ENCODE data around the gene GGTA1.

Gene GGTA1

DNA sequence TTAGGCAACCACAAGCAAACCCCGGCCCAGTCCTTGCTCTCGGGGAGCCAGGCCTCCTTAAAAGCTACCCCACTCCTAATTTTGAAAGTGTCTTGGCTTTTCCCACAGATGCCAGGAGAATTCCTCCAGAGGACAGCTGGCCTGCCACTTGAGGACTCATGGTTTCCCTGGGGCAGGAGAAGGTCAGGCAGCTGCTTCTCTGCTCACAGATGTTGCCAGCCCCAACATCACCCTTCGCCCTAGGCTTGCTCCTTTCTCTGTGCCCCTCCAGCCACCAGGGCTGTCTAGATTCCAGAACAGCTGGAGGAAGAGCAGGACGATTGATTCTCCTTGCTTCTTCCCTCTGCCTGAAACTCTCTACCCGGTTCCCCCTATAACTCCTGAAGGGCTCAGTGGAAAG, 8.5 kb downstream of the GGTA1 start:
- no peak for DNase-seq (ENCODE audit: low spot score)
- TF ChIP-seq, protein P1, sequence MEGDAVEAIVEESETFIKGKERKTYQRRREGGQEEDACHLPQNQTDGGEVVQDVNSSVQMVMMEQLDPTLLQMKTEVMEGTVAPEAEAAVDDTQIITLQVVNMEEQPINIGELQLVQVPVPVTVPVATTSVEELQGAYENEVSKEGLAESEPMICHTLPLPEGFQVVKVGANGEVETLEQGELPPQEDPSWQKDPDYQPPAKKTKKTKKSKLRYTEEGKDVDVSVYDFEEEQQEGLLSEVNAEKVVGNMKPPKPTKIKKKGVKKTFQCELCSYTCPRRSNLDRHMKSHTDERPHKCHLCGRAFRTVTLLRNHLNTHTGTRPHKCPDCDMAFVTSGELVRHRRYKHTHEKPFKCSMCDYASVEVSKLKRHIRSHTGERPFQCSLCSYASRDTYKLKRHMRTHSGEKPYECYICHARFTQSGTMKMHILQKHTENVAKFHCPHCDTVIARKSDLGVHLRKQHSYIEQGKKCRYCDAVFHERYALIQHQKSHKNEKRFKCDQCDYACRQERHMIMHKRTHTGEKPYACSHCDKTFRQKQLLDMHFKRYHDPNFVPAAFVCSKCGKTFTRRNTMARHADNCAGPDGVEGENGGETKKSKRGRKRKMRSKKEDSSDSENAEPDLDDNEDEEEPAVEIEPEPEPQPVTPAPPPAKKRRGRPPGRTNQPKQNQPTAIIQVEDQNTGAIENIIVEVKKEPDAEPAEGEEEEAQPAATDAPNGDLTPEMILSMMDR (conservative IDR thresholded peaks at IDR 0.05; ENCODE audit: low read depth): no peak
- POLR2A ChIA-PET (ENCODE audit: low non-redundant PET): no interaction called here
- H3K27ac ChIP-seq: no peak overlapping the region
- CTCF ChIA-PET: interaction anchor here (0.6 to 0.8 kb wide), 2 partner anchors 14 to 79 kb away, joined by 4 to 5 read pairs; no protein-coding TSS in a partner anchor

DNA sequence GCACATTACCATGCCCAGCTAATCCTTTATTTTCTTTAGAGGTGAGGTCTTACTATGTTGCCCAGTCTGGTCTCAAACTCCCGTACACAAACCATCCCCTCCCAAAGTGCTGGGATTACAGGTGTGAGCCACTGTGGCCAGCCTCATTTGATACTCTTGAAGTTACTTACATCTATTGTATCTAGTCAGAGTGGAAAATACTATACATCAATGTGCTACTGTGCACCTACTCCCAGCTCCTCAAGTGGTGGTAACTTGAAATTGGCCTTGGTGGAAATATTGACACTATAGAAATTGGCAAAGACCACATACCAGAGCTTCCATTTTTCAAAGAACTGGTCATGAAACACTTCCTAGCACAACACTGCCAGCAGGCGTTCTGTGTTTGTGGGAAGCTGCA, 10.3 kb downstream of the GGTA1 start:
- ChIA-PET POLR2A (ENCODE audit: low non-redundant PET) (no interaction called here), CTCF (interaction anchor here (1.5 kb wide), 1 partner anchor 8 kb away, joined by 6 read pairs; no protein-coding TSS in a partner anchor)
- no peak for DNase-seq (ENCODE audit: low spot score)
- TF ChIP-seq, protein P1 (conservative IDR thresholded peaks at IDR 0.05; ENCODE audit: low read depth): no peak
- H3K27ac ChIP-seq: no peak overlapping the region

DNA sequence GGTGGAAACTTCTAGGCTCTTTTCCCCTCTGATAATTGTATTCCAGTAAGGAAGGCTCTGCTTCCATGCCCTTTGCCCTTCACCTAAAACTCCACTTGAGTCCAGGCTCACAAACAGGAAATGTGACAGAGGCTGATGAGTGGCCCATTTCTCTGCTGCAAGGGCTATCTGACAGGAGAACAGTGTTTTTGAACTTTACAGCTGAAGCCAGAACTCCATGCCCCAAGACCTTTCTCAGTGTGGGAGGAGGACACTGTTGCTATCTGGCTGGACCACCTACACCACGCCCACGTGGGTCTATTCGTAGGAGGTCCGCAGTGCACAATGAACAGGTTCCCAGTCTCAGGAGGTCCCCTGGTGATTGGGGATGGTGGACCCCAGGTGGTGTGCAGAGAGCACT, 13.6 kb downstream of the GGTA1 start:
- ChIA-PET CTCF (no interaction called here), POLR2A (ENCODE audit: low non-redundant PET) (no interaction called here)
- H3K27ac ChIP-seq: no peak overlapping the region
- DNase-seq (ENCODE audit: low spot score): no peak
- TF ChIP-seq, protein P1 (conservative IDR thresholded peaks at IDR 0.05; ENCODE audit: low read depth): no peak

DNA sequence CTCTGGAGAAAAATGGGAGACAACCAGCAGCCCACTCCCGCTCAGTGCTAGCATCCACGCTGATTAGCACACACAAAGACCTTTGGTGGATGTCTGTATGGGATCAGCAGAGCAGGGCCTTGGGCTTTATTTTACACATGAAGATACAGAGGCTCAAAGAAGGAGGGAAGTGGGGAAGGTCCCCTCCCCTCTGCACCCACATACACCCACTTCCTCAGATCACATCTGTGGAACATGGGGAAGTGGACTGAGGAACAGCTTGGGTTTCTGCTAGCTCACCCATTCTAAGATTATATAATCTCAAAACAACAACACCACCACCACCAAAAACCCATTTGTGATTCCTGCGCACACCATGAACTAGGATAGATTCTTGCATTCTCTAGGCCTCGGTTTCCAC, 14.0 kb downstream of the GGTA1 start:
- ChIA-PET CTCF (no interaction called here), POLR2A (ENCODE audit: low non-redundant PET) (no interaction called here)
- no peak for DNase-seq (ENCODE audit: low spot score)
- TF ChIP-seq, protein P1 (conservative IDR thresholded peaks at IDR 0.05; ENCODE audit: low read depth): no peak
- H3K27ac ChIP-seq: no peak overlapping the region

DNA sequence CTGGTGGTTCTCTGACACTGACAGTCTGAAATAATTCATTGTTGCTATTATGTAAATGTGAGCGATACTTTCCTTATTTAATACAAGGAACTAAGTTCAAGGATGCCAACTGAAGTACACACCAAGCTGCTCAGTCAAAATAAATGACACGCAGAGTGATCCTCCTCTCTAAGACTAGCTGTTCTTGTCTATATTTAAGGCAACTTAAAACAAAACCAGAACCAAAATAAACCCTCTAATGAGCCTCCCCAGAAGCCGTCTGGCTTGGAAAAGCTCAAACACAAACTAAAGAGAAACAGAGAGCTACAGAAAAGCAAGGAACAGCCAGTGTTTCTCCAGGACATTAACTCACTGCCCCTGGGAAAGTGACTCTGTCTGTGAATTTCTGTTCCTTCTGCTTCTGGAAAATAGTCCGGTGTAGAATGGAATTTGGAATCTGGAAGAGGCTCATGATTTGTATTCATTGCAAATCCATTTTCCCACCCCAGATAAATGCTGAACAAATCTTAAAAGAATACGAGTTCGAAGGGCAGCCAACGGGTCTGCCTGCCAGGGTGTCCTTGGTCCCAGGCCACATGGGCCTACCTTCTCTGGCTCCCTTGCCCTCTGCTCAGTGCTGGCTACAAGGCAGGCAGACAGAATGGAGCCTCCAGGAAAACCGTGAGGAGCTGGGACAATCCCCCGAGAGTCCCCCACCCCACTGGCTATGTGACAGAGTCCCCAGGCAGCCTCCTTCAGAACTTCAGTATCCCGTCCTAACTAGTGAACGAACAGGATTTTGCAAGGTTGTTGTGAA, 14.8 kb downstream of the GGTA1 start:
- CTCF ChIA-PET: no interaction called here
- TF ChIP-seq, protein P1 (conservative IDR thresholded peaks at IDR 0.05; ENCODE audit: low read depth): no peak
- POLR2A ChIA-PET (ENCODE audit: low non-redundant PET): no interaction called here
- DNase-seq (ENCODE audit: low spot score): no peak
- H3K27ac ChIP-seq: no peak overlapping the region

DNA sequence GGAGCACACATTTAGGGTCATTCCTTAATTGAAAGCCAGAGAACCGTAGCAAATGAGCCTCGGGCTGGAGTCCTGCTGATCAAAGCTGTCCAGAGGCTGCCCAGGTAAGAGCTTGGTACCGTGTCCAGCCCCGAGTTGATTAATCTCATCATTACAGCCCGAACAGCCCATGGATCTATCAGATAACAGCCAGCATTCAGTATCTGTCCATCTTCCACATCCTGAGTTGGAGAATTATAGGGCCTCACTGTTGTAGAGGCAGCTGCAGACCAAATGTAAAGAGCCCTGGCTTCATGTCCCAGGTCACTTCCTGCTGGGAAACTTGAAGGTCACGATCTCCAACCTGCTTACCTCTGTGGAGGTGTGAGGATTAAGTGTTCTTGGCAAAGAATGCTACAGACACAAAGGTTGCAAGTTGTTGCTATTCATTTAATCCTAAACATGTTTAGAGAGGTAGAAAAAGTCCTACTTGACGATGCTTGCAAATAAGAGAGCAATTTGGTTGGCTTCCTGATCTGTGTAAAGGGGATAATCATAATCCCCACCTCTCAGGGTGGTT, 16.1 kb downstream of the GGTA1 start:
- ChIA-PET POLR2A (ENCODE audit: low non-redundant PET) (no interaction called here), CTCF (interaction anchor here (1.0 kb wide), 1 partner anchor 29 kb away, joined by 3 read pairs; no protein-coding TSS in a partner anchor)

More for the DNA sequence above, 16.1 kb downstream of the GGTA1 start:
- TF ChIP-seq, protein P1 (conservative IDR thresholded peaks at IDR 0.05; ENCODE audit: low read depth): no peak
- H3K27ac ChIP-seq: no peak overlapping the region
- DNase-seq (ENCODE audit: low spot score): no peak
